ENCODE data around the gene TNFRSF12A. TPM values are rescaled to one million over a fixed set of nuclear protein-coding genes. Genes with fewer than 3 reads are reported as not detected.
A peak's percentile ranks its signal among the peaks of the same experiment; 100 is the strongest.

Gene TNFRSF12A
- total RNA-seq, 4 donors from 2014 or later, result 12.6 to 76.2 (median 24.0) TPM

DNA sequence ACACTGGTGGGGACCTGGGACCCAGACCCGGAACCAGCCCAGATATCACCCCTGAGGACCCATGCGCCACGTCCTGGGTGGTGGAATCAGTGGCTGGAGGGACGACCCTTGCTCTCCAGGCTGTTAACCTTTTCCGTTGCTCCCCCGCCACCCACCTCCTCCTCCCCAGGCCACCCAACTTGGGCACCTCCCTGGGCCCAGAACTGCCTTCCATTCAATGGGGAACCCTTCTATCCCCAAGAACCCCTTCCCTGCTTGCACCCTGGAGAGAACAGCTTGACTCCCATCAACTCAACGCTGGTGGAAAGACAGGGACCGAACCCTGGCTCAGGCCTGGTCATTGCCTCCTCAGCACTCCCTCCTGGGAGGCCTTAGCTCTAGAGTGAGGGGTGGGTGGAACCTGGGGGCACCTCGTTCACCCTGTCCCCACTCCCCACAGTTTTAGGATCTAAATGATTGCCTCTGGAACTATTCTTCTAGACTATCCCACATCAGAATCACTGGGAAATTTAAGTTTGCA is 39.6 kb downstream of the TNFRSF12A start:
- intact Hi-C loops (cut with DNase I; ENCODE audit: low total_unique reads), result loop anchor here (5.0 kb wide), 1 partner anchor 108 kb away; no protein-coding TSS in a partner anchor
- no peaks in the 10 kb centered on the region for H3K9me3 ChIP-seq
- H3K4me1 ChIP-seq, result peaks cover 0 to 10% of the 10 kb centered on the region in 2 donors
- H3K36me3 ChIP-seq, result no peaks in the 10 kb centered on the region
- no peak for TF ChIP-seq POLR2A (IDR thresholded peaks at IDR 0.05)
- no peak for TF ChIP-seq CTCF (IDR thresholded peaks at IDR 0.05)
- H3K27ac ChIP-seq, result peak overlapping the region; percentile 58 to 65
- H3K27me3 ChIP-seq, result no peaks in the 10 kb centered on the region
- peak overlapping the region; percentile 30 to 65 for H3K4me3 ChIP-seq
- DNase-seq, result no peak

DNA sequence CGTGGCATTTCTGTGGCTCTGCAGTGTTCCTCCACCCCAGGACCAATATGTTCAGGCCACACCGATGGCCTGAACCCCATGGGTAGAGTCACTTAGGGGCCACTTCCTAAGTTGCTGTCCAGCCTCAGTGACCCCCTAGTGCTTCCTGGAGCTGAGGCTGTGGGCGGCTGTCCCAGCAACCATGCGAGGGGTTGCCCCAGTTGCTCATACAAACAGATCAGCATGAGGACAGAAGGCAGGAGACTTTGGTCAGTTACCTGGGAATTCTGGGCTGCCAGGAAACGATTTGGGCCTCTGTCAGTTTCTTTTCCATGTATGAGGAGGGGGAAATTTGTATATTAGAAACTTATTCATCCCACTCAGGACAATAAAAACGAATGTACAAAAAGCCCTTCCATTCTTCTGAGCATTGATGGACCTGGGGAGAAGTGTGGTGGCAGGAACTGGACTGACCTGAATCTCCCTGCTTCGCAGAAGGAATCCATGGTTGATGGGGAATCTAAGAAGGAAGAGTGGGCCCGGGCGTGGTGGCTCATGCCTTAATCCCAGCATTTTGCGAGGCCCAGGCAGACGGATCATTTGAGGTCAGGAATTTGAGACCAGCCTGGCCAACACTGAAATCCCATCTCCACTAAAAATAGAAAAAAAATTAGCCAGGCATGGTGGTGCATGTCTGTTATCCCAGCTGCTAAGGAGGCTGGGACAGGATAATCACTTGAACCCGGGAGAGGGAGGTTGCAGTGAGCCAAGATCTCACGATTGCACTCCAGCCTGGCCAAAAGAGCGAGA is 40.4 kb downstream of the TNFRSF12A start:
- intact Hi-C loops (cut with DNase I; ENCODE audit: low total_unique reads), result no loop called here
- Histone ChIP-seq H3K4me1 (peaks cover 0 to 10% of the 10 kb centered on the region in 2 donors), H3K27me3 (no peaks in the 10 kb centered on the region), H3K36me3 (no peaks in the 10 kb centered on the region), H3K4me3 (no peak overlapping the region), H3K27ac (no peak overlapping the region), H3K9me3 (no peaks in the 10 kb centered on the region)
- TF ChIP-seq POLR2A (IDR thresholded peaks at IDR 0.05), result no peak
- TF ChIP-seq CTCF (IDR thresholded peaks at IDR 0.05), result no peak
- DNase-seq, result no peak

DNA sequence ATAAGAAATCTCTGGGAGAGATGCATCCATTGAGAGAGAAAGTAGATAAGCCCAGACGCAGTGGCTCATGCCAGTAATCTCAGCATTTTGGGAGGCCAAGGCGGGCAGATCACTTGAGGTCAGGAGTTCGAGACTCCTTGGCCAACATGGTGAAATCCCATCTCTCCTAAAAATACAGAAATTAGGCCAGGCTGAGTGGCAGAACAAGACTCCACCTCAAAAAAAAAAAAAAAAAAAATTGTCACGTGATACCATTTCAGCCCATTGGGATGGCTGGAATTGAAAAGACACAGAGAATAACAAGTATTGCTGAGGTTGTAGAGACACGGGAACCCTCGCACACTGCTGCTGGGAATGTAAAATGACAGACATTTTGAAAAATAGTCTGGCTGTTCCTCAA is 42.4 kb downstream of the TNFRSF12A start:
- DNase-seq, result no peak
- intact Hi-C loops (cut with DNase I; ENCODE audit: low total_unique reads), result no loop called here

GRCh38 chr16:3063625-3064386 is 43.6 kb downstream of the TNFRSF12A start:
- TF ChIP-seq POLR2A (IDR thresholded peaks at IDR 0.05), result no peak
- TF ChIP-seq CTCF (IDR thresholded peaks at IDR 0.05), result no peak
- no peak for DNase-seq
- Histone ChIP-seq H3K9me3 (no peaks in the 10 kb centered on the region), H3K27ac (no peak overlapping the region), H3K4me3 (no peak overlapping the region), H3K27me3 (no peaks in the 10 kb centered on the region), H3K4me1 (peaks cover 0 to 5% of the 10 kb centered on the region in 2 donors), H3K36me3 (no peaks in the 10 kb centered on the region)
- intact Hi-C loops (cut with DNase I; ENCODE audit: low total_unique reads), result no loop called here

More for the DNA sequence above, 42.4 kb downstream of the TNFRSF12A start:
- Histone ChIP-seq H3K4me3 (no peak overlapping the region), H3K27ac (no peak overlapping the region), H3K27me3 (no peaks in the 10 kb centered on the region), H3K36me3 (no peaks in the 10 kb centered on the region), H3K9me3 (no peaks in the 10 kb centered on the region), H3K4me1 (peaks cover 0 to 10% of the 10 kb centered on the region in 2 donors)
- TF ChIP-seq POLR2A (IDR thresholded peaks at IDR 0.05) (no peak), CTCF (IDR thresholded peaks at IDR 0.05) (no peak)
